Fibroblast of mammary gland (primary cell): ENCODE results near the gene SNRPB2.

Source experiments
- DNase-seq: peaks from one replicate; pipeline ENCODE4 v3.0.0-alpha.2; 2010; ENCODE audit warnings: low read depth
- H3K4me3 ChIP-seq: 2 replicates; pipeline ENCODE4 v1.5.1; 2011; ENCODE audit warnings: low read depth, mild to moderate bottlenecking, low read length, moderate library complexity; ENCODE audit not compliant: control insufficient read depth
- TF ChIP-seq, protein P1 (sequence below): conservative IDR thresholded peaks from 2 replicates; pipeline ENCODE4 v1.5.1; 2011; ENCODE audit warnings: low read depth, low read length, inconsistent platforms; ENCODE audit not compliant: control insufficient read depth, insufficient read depth

Gene SNRPB2

DNA sequence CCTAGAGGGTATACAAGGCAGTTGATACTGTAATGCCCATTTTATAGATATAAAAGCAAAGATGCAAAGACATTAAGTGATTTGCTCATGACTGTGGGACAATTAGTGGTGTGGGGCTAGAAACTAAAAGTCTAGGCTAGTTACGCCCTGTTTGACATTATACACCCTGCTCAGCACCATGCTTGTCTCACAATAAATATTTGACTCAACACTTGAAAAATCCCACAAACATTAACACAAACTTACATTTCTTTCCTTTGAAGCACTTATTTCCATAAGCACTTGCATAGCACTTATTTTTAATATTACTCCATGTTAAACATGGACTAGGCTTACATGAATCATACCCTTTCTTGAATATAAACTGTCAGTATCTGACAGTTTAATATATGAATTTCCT lies 36.5 kb upstream of the SNRPB2 start:
- TF ChIP-seq, protein P1, sequence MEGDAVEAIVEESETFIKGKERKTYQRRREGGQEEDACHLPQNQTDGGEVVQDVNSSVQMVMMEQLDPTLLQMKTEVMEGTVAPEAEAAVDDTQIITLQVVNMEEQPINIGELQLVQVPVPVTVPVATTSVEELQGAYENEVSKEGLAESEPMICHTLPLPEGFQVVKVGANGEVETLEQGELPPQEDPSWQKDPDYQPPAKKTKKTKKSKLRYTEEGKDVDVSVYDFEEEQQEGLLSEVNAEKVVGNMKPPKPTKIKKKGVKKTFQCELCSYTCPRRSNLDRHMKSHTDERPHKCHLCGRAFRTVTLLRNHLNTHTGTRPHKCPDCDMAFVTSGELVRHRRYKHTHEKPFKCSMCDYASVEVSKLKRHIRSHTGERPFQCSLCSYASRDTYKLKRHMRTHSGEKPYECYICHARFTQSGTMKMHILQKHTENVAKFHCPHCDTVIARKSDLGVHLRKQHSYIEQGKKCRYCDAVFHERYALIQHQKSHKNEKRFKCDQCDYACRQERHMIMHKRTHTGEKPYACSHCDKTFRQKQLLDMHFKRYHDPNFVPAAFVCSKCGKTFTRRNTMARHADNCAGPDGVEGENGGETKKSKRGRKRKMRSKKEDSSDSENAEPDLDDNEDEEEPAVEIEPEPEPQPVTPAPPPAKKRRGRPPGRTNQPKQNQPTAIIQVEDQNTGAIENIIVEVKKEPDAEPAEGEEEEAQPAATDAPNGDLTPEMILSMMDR: no peak
- H3K4me3 ChIP-seq: no peak overlapping the region
- DNase-seq: no peak

DNA sequence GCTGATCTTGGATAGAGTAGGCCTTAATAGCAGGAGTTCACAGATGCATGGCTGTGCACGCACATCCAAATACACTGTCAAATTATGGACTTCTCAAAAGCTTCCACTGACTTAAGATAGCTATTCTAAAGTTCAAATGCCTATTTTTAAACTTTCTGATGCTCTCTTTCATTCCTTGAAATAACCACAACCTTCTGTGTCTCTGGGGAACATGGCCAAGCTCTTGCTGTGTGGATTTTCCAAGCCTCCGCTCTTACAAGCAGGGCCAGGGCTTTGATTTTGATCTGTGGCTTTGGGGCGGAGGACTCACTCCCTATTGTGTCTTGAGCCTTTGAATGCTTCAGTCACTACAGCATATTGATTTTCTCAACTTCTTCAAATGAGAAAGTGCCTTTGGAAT lies 35.7 kb upstream of the SNRPB2 start:
- TF ChIP-seq, protein P1: no peak
- no peak overlapping the region for H3K4me3 ChIP-seq
- no peak for DNase-seq

DNA sequence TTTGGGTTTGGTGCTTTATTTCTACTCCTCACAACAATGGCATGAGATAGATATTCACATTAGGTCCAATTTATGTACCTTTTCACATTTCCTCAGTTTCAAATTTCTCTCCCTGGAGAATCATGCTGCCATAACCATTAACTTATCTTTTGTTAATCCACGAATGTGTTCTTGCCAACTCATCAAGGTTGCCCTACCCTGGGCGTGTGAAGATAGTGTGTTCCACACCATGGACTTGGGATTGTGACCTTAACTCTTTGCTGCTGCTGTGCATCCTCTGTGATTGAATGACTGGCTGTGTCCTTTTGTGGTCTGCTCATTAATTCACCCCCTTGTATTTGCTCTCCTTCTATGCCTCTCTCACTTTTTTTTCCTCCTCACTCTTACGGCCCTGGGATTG lies 34.2 kb upstream of the SNRPB2 start:
- TF ChIP-seq, protein P1: no peak
- no peak overlapping the region for H3K4me3 ChIP-seq

DNA sequence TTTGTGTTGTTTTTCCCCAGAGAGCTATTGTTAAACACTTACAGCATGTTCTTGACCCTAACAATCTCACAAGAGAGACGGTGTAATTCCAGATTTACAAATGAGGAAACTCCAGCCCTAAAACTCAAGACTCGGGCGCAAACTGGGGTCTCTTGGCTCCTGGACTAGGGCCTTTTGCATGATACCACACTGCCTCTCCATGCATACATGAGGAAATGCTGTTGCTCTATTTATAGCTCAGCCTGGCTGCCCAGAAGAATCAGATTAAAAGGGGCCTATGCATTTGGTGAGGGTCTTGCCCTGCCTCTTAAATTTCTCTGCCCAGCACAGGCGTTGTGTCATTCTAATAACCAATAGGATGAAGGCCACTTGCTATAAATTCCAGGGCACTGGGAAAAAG lies 30.5 kb upstream of the SNRPB2 start:
- TF ChIP-seq, protein P1: no peak
- no peak for DNase-seq
- H3K4me3 ChIP-seq: no peak overlapping the region

More for the DNA sequence above, 34.2 kb upstream of the SNRPB2 start:
- no peak for DNase-seq

DNA sequence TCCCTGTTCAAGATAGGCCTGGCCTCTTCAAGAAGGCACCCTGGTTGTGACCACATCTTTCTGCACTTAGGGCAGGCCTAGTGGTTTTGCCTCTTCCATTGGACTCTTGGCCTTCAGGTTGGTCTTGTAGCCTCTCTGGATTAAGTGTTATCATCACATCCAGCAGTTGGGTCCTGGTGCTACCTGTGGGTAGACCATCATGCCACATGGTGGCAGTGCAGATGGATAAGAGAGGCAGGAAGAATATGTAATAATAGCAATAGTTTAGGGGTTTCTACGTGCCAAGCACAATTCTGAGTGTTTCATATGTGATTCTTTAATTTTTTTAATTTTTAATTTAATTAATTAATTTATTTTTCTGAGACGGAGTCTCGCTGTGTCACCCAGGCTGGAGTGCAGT lies 28.5 kb upstream of the SNRPB2 start:
- DNase-seq: peak; percentile 5
- TF ChIP-seq, protein P1: peak; percentile 18
- H3K4me3 ChIP-seq: no peak overlapping the region

DNA sequence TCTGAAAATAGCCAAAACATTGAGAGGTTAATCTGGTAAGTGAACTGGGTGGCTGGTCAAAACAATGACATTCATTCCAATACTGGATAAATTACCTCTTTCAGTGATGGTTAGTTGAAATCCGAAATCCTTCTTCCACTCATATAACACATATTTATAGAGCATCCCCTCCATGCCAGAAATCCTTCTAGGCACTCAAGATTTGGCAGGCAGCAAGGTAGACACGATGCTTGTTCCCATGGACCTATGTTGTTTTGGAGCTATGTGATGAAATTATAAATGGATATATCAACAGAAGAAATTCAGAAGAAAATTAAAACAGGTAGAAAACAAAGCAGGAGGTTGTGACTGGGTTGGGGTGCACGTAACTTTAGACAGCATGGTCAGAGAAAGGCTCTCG lies 26.3 kb upstream of the SNRPB2 start:
- no peak for DNase-seq
- H3K4me3 ChIP-seq: no peak overlapping the region
- TF ChIP-seq, protein P1: no peak

DNA sequence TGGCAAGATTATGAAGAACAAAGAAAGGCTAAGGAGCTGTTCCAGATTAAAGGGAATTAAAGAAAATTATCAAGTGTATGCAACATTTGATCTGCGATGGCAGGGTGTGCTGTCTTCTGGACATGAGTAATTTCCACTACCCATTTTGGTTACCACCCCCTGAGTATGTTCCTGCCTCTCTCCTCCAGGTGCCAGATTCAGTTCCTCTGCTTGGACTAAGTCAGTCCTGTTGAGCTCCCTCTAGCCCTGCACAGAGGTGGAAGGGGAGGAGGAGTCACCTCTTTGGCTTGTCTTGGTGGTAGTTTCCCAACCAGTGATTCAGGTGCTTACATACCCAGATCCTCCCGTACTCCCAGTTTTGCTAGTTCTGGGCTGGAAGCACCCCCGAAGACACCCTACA lies 22.2 kb upstream of the SNRPB2 start:
- TF ChIP-seq, protein P1: no peak
- no peak overlapping the region for H3K4me3 ChIP-seq
- no peak for DNase-seq
